Esophagus (tissue), 2 donors: Measurements from ENCODE around the gene IFNK. TPM values are rescaled to one million over a fixed set of nuclear protein-coding genes. Genes with fewer than 3 reads are reported as not detected.

Experiments used
- H3K27ac ChIP-seq, 2 donors: one replicate each; pipeline ENCODE4 v1.5.1; 2013; ENCODE audit warnings: low read depth in 2 of 2, mild to moderate bottlenecking in 2 of 2, inconsistent platforms in 1 of 2, low read length in 1 of 2, moderate library complexity in 1 of 2
- H3K27me3 ChIP-seq, 2 donors: one replicate each; pipeline ENCODE4 v1.6.1; 2013; ENCODE audit warnings: low read length in 2 of 2, control low read depth in 1 of 2, mild to moderate bottlenecking in 1 of 2; ENCODE audit not compliant: insufficient read depth in 2 of 2, control insufficient read depth in 1 of 2
- H3K36me3 ChIP-seq, 2 donors: one replicate each; pipeline ENCODE4 v1.6.1; 2013; ENCODE audit warnings: low read length in 1 of 2; ENCODE audit not compliant: control insufficient read depth in 2 of 2, insufficient read depth in 2 of 2
- H3K4me1 ChIP-seq, 2 donors: one replicate each; pipeline ENCODE4 v1.6.1; 2013; ENCODE audit warnings: low read length in 1 of 2; ENCODE audit not compliant: control insufficient read depth in 2 of 2, insufficient read depth in 2 of 2
- H3K4me3 ChIP-seq, 2 donors: one replicate each; pipeline ENCODE4 v1.5.1; 2013; ENCODE audit warnings: low read length in 2 of 2, mild to moderate bottlenecking in 2 of 2, low read depth in 1 of 2, moderate library complexity in 1 of 2
- H3K9me3 ChIP-seq, 2 donors: one replicate each; pipeline ENCODE4 v1.6.1; 2013; ENCODE audit warnings: mild to moderate bottlenecking in 2 of 2, low read depth in 1 of 2, low read length in 1 of 2, moderate library complexity in 1 of 2; ENCODE audit not compliant: control insufficient read depth in 2 of 2, insufficient read depth in 1 of 2
- WGBS, 2 donors: extraction: QIAGEN DNeasy Blood & Tissue Kit; methylation state at CpG; one replicate each; pipeline ENCODE4 v1.1.7; 2013; 5-methylcytosine and 5-hydroxymethylcytosine counted together
- polyA plus RNA-seq, 2 donors: library from polyadenylated mRNA; stranded (reverse); fragments of 200-250 nt; gene quantifications; one replicate each; pipeline ENCODE4 v1.2.3, GENCODE V29; 2013
- donor health status: healthy with polysubstance abuse.
- donor health status: Bipolar disorder and iron deficiency.

Gene IFNK
- polyA plus RNA-seq, 2 donors, result not detected

- H3K9me3 ChIP-seq, result no peaks in the 10 kb centered on the region
- 30 to 41% methylated on average over 8 of the region's 8 CpGs for WGBS, 2 donors
- H3K27ac ChIP-seq, result peak overlapping the region; percentile 90 to 93
- peak overlapping the region in 1 of 2 donors; percentile 66 for H3K4me3 ChIP-seq
- peaks cover 0 to 2% of the 10 kb centered on the region in 2 donors for H3K4me1 ChIP-seq
- H3K27me3 ChIP-seq, result no peaks in the 10 kb centered on the region
- no peaks in the 10 kb centered on the region for H3K36me3 ChIP-seq
Observed at GRCh38 chr9:27527702-27528075, 3.6 kb downstream of the IFNK start.

- WGBS, 2 donors, result 2 to 4% methylated on average over 44 of the region's 44 CpGs
- H3K27me3 ChIP-seq, result no peaks in the 10 kb centered on the region
- H3K36me3 ChIP-seq, result no peaks in the 10 kb centered on the region
- peaks cover 0 to 2% of the 10 kb centered on the region in 2 donors for H3K4me1 ChIP-seq
- no peaks in the 10 kb centered on the region for H3K9me3 ChIP-seq
- H3K4me3 ChIP-seq, result peak overlapping the region; percentile 66 to 82
- H3K27ac ChIP-seq, result peak overlapping the region; percentile 90 to 93
Observed at GRCh38 chr9:27528076-27528885, 4.2 kb downstream of the IFNK start.

GRCh38 chr9:27528886-27529315, 4.8 kb downstream of the IFNK start:
- no peaks in the 10 kb centered on the region for H3K36me3 ChIP-seq
- H3K27me3 ChIP-seq, result no peaks in the 10 kb centered on the region
- 0% methylated on average over 25 of the region's 25 CpGs for WGBS, 2 donors
- H3K27ac ChIP-seq, result peak overlapping the region; percentile 90 to 93
- H3K4me3 ChIP-seq, result peak overlapping the region; percentile 66 to 82
- no peaks in the 10 kb centered on the region for H3K9me3 ChIP-seq
- peaks cover 0 to 2% of the 10 kb centered on the region in 2 donors for H3K4me1 ChIP-seq

- H3K4me1 ChIP-seq, result peaks cover 0 to 2% of the 10 kb centered on the region in 2 donors
- no peaks in the 10 kb centered on the region for H3K36me3 ChIP-seq
- WGBS, 2 donors, result 2 to 3% methylated on average over 68 to 74 of the region's 74 CpGs
- H3K4me3 ChIP-seq, result peak within 1 kb of the TSS; percentile 66 to 82
- H3K27ac ChIP-seq, result peak within 1 kb of the TSS; percentile 90 to 93
- no peaks in the 10 kb centered on the region for H3K9me3 ChIP-seq
- no peaks in the 10 kb centered on the region for H3K27me3 ChIP-seq
Observed at GRCh38 chr9:27529316-27530278, 5.5 kb downstream of the IFNK start, which contains the start of gene MOB3B. TSS of gene MOB3B (minus strand) at chr9:27529814. CDS start at chr9:27455550, 74,264 bp downstream.

- Histone ChIP-seq H3K4me1 (peaks cover 0 to 2% of the 10 kb centered on the region in 2 donors), H3K36me3 (no peaks in the 10 kb centered on the region), H3K9me3 (no peaks in the 10 kb centered on the region), H3K4me3 (no peak overlapping the region), H3K27me3 (no peaks in the 10 kb centered on the region), H3K27ac (no peak overlapping the region)
- 71 to 76% methylated on average over 4 of the region's 4 CpGs for WGBS, 2 donors
Observed at GRCh38 chr9:27530915-27531755, 7.0 kb downstream of the IFNK start.

GRCh38 chr9:27532046-27532445, 8.0 kb downstream of the IFNK start:
- no peaks in the 10 kb centered on the region for H3K9me3 ChIP-seq
- no peak overlapping the region for H3K4me3 ChIP-seq
- H3K4me1 ChIP-seq, result peaks cover 0 to 2% of the 10 kb centered on the region in 2 donors
- no peaks in the 10 kb centered on the region for H3K36me3 ChIP-seq
- no peaks in the 10 kb centered on the region for H3K27me3 ChIP-seq
- 68 to 74% methylated on average over 1 of the region's 1 CpG for WGBS, 2 donors
- H3K27ac ChIP-seq, result no peak overlapping the region

- 60 to 63% methylated on average over 1 of the region's 1 CpG for WGBS, 2 donors
- Histone ChIP-seq H3K4me1 (no peaks in the 10 kb centered on the region), H3K9me3 (no peaks in the 10 kb centered on the region), H3K36me3 (no peaks in the 10 kb centered on the region), H3K27me3 (no peaks in the 10 kb centered on the region), H3K27ac (no peak overlapping the region), H3K4me3 (no peak overlapping the region)
Observed at GRCh38 chr9:27533311-27533710, 9.2 kb downstream of the IFNK start.

- H3K36me3 ChIP-seq, result no peaks in the 10 kb centered on the region
- H3K27me3 ChIP-seq, result no peaks in the 10 kb centered on the region
- 53 to 62% methylated on average over 4 of the region's 4 CpGs for WGBS, 2 donors
- no peaks in the 10 kb centered on the region for H3K9me3 ChIP-seq
- H3K4me1 ChIP-seq, result no peaks in the 10 kb centered on the region
- H3K4me3 ChIP-seq, result no peak overlapping the region
- peak overlapping the region in 1 of 2 donors; percentile 61 for H3K27ac ChIP-seq
Observed at GRCh38 chr9:27534131-27534530, 10.0 kb downstream of the IFNK start.
